Activated T-cell treated with anti-CD3 and anti-CD28 coated beads for 48 hours (primary cell): ENCODE data around the gene BHLHE23.
"Not testable (repeated sequence)": the region's sequence is repeated elsewhere in the genome, so short reads cannot be mapped to it uniquely, and the experiment has no call there.

Experiments
- DNase-seq: peaks from one replicate; pipeline ENCODE4 v3.0.0-alpha.2; 2020; ENCODE audit warnings: low read depth

BHLHE23 gene

GRCh38 chr20:63043348-63044203 lies 36.8 kb upstream of the BHLHE23 start:
- DNase-seq = no peak

GRCh38 chr20:63042448-63043071 lies 35.8 kb upstream of the BHLHE23 start:
- no peak for DNase-seq

GRCh38 chr20:63041776-63042175 lies 35.0 kb upstream of the BHLHE23 start:
- no peak for DNase-seq

GRCh38 chr20:63037669-63038268 lies 31.0 kb upstream of the BHLHE23 start:
- no peak for DNase-seq

- no peak for DNase-seq
Measured at GRCh38 chr20:63036291-63036690, 29.5 kb upstream of the BHLHE23 start.

GRCh38 chr20:63035603-63036185 lies 28.9 kb upstream of the BHLHE23 start:
- DNase-seq = no peak

- DNase-seq = not testable (repeated sequence)
Measured at GRCh38 chr20:63034710-63035602, 28.2 kb upstream of the BHLHE23 start.

- no peak for DNase-seq
Measured at GRCh38 chr20:63033794-63034709, 27.3 kb upstream of the BHLHE23 start.

GRCh38 chr20:63032861-63033793 lies 26.4 kb upstream of the BHLHE23 start:
- DNase-seq = no peak

GRCh38 chr20:63032026-63032800 lies 25.4 kb upstream of the BHLHE23 start:
- DNase-seq = no peak

- no peak for DNase-seq
Measured at GRCh38 chr20:63031251-63032014, 24.7 kb upstream of the BHLHE23 start.

GRCh38 chr20:63029358-63030121 lies 22.8 kb upstream of the BHLHE23 start:
- DNase-seq = no peak

GRCh38 chr20:63028461-63028921 lies 21.7 kb upstream of the BHLHE23 start:
- no peak for DNase-seq

- no peak for DNase-seq
Measured at GRCh38 chr20:63027922-63028389, 21.2 kb upstream of the BHLHE23 start.

- no peak for DNase-seq
Measured at GRCh38 chr20:63027221-63027921, 20.6 kb upstream of the BHLHE23 start.

GRCh38 chr20:63026582-63027165 lies 19.9 kb upstream of the BHLHE23 start:
- no peak for DNase-seq
